SK-N-MC (cell line): ENCODE data around the gene ATP13A2.

ENCODE experiments used
- DNase-seq: peaks from one replicate; pipeline ENCODE4 v3.0.0-alpha.2; 2011; ENCODE audit warnings: low read depth, low spot score
- H3K27ac ChIP-seq: fragments of 200-600 bp; sonication (generic); 2 replicates; pipeline ENCODE4 v1.5.1; 2016; ENCODE audit warnings: mixed run types
- H3K36me3 ChIP-seq: fragments of 200-600 bp; sonication (generic); 2 replicates; pipeline ENCODE4 v1.6.1; 2017; ENCODE audit warnings: antibody characterized with exemption, low read length, mixed read lengths; ENCODE audit not compliant: insufficient read depth
- H3K4me3 ChIP-seq: fragments of 200-600 bp; sonication (generic); 2 replicates; pipeline ENCODE4 v1.5.1; 2016
- H3K9ac ChIP-seq: fragments of 200-600 bp; sonication (generic); 2 replicates; pipeline ENCODE4 v1.8.0; 2017; ENCODE audit warnings: mixed run types, mixed read lengths; ENCODE audit not compliant: insufficient read length
- H3K9me3 ChIP-seq: fragments of 200-600 bp; sonication (generic); 2 replicates; pipeline ENCODE4 v1.6.1; 2017; ENCODE audit warnings: low read depth, mild to moderate bottlenecking, antibody characterized with exemption, low read length, moderate library complexity, mixed read lengths
- EZH2 ChIP-seq: fragments of 200-600 bp; sonication (generic); IDR thresholded peaks from one replicate; pipeline ENCODE4 v1.6.1; 2017; ENCODE audit warnings: antibody characterized with exemption
- FOXP2 ChIP-seq: optimal IDR thresholded peaks from 2 replicates; pipeline ENCODE3; 2011; ENCODE audit warnings: mild to moderate bottlenecking, moderate library complexity; ENCODE audit not compliant: insufficient read depth; ENCODE audit errors: extremely low read length, control extremely low read depth
- POLR2AphosphoS5 ChIP-seq: IDR thresholded peaks from 2 replicates; pipeline ENCODE4 v1.6.1; 2012; ENCODE audit warnings: mild to moderate bottlenecking, low read depth, low read length, borderline replicate concordance

Gene ATP13A2

DNA sequence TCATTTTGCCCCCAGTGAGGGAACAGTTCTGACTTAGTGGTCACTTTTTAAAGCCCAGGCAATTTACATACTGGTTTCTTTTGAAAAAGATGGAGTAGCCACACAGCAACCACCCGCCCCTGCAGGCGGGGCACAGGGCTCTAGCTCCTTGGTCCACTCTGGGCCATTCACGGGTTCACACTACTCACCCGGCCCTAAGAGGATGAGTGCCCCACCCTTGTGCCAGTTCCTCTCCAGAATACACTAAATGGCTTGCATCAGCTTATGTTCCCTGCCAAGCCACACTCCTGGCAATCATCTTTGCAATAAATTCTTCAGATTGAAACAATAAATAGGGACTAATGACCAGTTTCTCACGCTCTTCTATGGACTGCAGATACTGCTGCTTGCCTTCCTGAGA, 15.7 kb upstream of the ATP13A2 start:
- no peak for DNase-seq
- H3K9me3 ChIP-seq = no peaks in the 10 kb centered on the region
- no peak overlapping the region for H3K9ac ChIP-seq
- H3K27ac ChIP-seq = no peak overlapping the region
- H3K36me3 ChIP-seq = peaks cover 77% of the 10 kb centered on the region
- no peak for TF ChIP-seq POLR2AphosphoS5
- TF ChIP-seq EZH2 = no peak
- no peak for TF ChIP-seq FOXP2
- no peak overlapping the region for H3K4me3 ChIP-seq

DNA sequence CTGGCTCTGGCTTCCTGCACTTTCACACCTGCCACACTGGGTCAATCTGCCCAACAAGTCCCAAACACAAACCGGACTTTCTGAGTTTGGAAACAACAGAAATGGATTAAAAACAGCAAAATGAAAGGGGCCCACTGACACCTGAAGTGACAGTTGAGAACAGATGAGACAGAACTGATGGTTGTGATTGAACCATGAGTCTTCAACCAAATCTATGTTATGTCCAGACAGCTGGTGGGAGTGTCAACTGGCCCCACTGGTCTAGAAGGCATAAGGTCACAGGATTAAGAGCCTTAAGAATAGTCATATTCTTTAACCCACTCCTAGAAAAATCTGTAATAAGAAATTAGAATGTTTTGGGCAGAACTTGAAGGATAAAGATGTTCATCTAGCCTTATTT, 13.0 kb upstream of the ATP13A2 start:
- H3K27ac ChIP-seq = no peak overlapping the region
- no peak for DNase-seq
- H3K9me3 ChIP-seq = no peaks in the 10 kb centered on the region
- no peak for TF ChIP-seq POLR2AphosphoS5
- no peak for TF ChIP-seq EZH2
- TF ChIP-seq FOXP2 = no peak
- H3K4me3 ChIP-seq = no peak overlapping the region
- no peak overlapping the region for H3K9ac ChIP-seq
- peaks cover 94% of the 10 kb centered on the region for H3K36me3 ChIP-seq

DNA sequence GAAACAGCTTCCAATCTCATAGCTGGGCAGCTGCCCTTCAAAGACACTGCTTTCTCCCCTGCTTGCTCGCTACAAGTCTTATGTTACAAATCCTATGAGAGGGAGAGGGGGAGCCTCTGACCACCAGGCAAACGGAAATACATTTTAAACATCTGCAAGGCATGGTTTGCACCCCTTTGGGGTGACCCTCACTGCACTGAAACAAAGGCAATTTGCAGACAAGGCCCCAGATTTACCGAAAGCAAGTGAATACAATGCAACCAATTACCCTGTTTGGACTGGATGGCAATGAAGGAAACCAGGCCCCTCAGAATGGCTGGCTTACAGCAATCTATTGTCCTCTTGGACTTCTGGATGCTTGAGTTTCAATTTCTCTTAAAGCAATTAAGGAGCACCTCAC, 11.8 kb upstream of the ATP13A2 start:
- Histone ChIP-seq H3K9ac (no peak overlapping the region), H3K27ac (no peak overlapping the region), H3K4me3 (no peak overlapping the region), H3K9me3 (no peaks in the 10 kb centered on the region), H3K36me3 (peaks cover 95% of the 10 kb centered on the region)
- TF ChIP-seq EZH2 = no peak
- TF ChIP-seq POLR2AphosphoS5 = no peak
- no peak for TF ChIP-seq FOXP2
- DNase-seq = no peak

DNA sequence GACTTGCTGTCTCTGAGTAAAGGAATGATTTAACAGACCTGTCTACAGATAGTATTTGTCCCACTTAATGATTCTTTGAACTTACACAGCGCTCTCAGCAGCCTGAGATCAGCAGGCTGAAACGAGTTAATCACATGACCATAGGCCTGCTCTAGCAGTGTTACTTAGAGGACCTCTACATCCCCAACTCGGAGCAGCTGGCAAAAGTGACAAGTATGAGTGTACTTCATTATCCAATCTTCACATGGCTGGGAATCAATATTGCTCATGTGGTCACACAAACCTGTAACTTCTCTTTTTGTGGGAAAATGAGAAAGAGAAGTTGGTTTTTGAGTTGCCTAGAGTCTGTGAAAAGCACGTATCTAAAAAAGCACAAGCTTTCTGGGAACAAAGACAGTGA, 11.4 kb upstream of the ATP13A2 start:
- no peak for TF ChIP-seq FOXP2
- TF ChIP-seq EZH2 = no peak
- TF ChIP-seq POLR2AphosphoS5 = no peak
- Histone ChIP-seq H3K36me3 (peaks cover 94% of the 10 kb centered on the region), H3K4me3 (no peak overlapping the region), H3K9ac (no peak overlapping the region), H3K27ac (no peak overlapping the region), H3K9me3 (no peaks in the 10 kb centered on the region)
- DNase-seq = no peak

DNA sequence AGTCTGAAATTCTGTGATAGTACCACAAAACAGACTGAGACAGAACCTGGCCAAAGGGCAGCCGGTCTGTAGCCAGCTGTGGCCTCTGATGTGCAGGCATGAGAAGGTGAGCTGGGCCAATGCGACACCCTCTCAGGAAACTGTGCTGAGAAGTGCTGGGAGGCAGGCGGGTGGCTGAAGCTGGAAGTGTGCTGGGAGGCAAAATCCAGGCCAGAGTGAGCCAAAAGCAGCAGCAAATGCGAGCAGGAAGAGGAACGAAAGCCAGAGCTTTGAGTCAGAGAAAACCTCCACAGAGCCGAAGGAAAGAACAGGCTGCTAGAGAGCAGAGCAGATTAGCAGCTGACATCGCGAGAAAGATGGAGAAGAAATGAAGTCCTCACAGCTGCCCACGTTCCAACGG, 10.2 kb upstream of the ATP13A2 start:
- DNase-seq = no peak
- TF ChIP-seq FOXP2 (no peak), EZH2 (no peak), POLR2AphosphoS5 (no peak)
- Histone ChIP-seq H3K9ac (no peak overlapping the region), H3K9me3 (no peaks in the 10 kb centered on the region), H3K27ac (no peak overlapping the region), H3K4me3 (no peak overlapping the region), H3K36me3 (peaks cover 90% of the 10 kb centered on the region)

DNA sequence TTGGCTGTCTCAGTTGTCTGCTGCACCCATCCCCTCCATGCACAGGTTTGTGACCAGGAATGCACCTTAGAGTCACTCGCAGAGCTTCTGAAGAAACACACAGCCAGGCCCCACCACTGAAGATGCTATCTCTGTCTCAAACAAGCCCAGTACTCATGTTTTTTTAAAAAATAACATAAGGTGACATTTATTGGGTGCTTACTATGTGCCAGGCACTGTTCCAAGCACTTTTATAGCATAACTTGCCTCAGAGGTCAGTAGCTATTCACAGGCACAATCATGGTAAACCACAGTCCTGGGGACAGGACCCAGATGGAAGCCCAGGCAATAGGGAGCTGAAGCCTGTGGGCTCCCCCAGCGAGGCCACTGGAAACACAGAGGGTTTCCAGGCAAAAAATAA, 8.8 kb upstream of the ATP13A2 start:
- Histone ChIP-seq H3K36me3 (peaks cover 79% of the 10 kb centered on the region), H3K9ac (no peak overlapping the region), H3K9me3 (no peaks in the 10 kb centered on the region), H3K4me3 (no peak overlapping the region), H3K27ac (no peak overlapping the region)
- TF ChIP-seq POLR2AphosphoS5 = no peak
- no peak for DNase-seq

DNA sequence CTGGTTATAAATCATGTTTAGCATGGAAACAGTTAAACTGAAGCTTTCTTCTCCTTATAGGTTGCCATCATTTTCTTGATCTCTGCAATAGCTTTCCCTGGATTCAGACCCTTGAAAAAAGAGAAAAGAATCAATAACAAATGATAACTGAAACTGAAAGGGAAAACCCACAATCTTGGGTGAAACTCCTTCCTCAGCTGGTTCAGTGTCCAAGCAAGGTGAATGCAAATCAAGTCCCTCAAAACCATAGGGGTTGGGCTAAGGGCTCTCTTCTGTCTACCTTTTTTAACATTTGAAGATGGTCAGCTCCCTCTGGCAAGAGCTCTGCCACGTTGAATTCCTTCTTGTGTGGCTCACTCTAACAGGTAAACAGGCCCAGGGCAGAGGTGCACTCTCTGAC, 7.1 kb upstream of the ATP13A2 start:
- no peak overlapping the region for H3K4me3 ChIP-seq
- H3K27ac ChIP-seq = no peak overlapping the region
- H3K9me3 ChIP-seq = no peaks in the 10 kb centered on the region
- no peak for DNase-seq
- H3K9ac ChIP-seq = no peak overlapping the region
- H3K36me3 ChIP-seq = peaks cover 63% of the 10 kb centered on the region
- no peak for TF ChIP-seq EZH2
- no peak for TF ChIP-seq FOXP2
- TF ChIP-seq POLR2AphosphoS5 = no peak

DNA sequence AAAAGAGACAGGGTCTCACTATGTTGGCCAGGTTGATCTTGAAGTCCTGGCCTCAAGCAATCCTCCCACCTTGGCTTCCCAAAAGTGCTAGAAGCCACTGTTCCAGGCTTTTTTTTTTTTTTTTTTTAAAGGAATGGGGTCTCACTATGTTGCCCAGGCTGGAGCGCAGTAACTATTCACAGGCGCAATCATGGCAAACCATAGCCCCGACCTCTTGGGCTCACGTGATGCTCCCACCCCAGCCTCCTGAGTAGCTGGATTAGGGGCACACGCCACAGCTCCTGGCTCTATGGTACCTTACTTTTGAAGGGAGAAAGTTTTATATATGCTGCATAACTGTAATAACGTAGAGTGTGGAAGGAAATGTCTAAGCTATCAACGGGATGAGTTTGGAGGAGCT, 5.7 kb upstream of the ATP13A2 start:
- no peak overlapping the region for H3K9ac ChIP-seq
- no peak overlapping the region for H3K4me3 ChIP-seq
- no peak for TF ChIP-seq FOXP2
- TF ChIP-seq POLR2AphosphoS5 = no peak
- no peak for TF ChIP-seq EZH2
- no peak for DNase-seq
- peaks cover 49% of the 10 kb centered on the region for H3K36me3 ChIP-seq
- no peak overlapping the region for H3K27ac ChIP-seq
- no peaks in the 10 kb centered on the region for H3K9me3 ChIP-seq

DNA sequence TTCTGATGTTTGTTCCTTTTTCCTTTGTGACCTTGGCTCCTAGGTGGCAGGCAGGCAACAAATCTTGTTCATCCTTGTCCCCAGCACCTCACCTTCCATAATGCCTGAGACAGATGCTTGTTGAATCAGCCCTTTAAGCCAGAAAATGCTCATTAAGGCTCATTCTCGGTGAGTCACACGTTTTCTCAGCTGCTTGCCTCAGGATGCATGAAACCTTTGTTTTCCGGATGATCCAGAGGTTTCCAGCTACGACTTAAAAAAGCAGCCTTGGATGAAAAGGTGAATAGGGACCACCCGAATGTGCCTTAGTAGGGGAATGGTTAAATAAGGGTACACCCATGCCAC, 4.6 kb upstream of the ATP13A2 start:
- Histone ChIP-seq H3K4me3 (no peak overlapping the region), H3K27ac (no peak overlapping the region; the same call in 1 of the 2 replicates), H3K9me3 (no peaks in the 10 kb centered on the region), H3K9ac (no peak overlapping the region), H3K36me3 (peaks cover 37% of the 10 kb centered on the region)
- no peak for TF ChIP-seq EZH2
- TF ChIP-seq POLR2AphosphoS5 = no peak
- TF ChIP-seq FOXP2 = no peak
- DNase-seq = no peak
